GM18505 (cell line): Measurements from ENCODE around the gene CLIP4.

ENCODE experiments used
- ATAC-seq: cut with Tn5 transposase; IDR thresholded peaks from one replicate; pipeline ENCODE4 v1.9.1; 2021; ENCODE audit not compliant: unreplicated experiment
- POLR2A ChIP-seq: IDR thresholded peaks from 4 replicates; pipeline ENCODE4 v1.6.1; 2011; ENCODE audit warnings: borderline replicate concordance; ENCODE audit not compliant: insufficient read depth, insufficient read length; ENCODE audit errors: extremely low read depth

Gene CLIP4

DNA sequence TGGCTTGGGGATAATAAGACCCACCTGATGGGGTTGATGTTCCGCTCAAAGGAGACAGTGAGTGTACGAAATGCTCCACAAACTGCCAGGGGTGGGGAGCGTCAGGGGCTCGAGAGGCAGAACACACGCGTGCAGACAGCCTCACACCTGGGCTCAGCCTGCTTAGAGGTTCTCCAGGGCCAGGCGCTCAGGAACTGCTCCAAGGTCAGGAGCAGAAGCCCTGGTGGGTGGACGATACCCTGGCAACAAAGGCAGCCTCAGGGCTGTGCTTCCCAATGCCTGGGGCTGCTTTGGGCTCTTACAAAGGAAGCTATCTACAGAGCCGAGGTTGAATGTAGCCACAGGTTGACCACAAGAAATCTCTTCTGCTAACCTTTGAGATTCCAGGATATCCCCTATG is 114.4 kb downstream of the CLIP4 start:
- no peak for ATAC-seq
- TF ChIP-seq POLR2A = no peak

DNA sequence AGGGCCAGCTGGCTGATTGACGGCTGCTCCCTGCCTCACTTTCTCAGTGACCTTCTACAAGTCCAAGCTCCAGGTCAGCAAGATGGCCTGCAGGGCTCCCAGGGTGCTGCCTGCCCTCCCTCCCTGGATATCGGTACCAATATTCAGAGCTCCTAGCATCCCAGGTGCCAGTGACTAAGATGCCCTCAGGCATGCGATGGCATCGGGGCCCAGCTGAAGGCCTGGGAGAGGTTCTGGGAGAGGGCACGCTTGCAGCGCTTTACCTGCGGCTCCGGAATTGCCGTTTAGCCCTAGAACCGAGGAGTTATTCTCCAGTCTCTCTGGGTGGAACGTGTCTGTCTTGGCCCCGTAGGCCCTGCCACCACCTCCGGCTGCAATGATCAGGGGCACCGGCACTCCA is 116.8 kb downstream of the CLIP4 start:
- no peak for TF ChIP-seq POLR2A
- ATAC-seq = no peak

DNA sequence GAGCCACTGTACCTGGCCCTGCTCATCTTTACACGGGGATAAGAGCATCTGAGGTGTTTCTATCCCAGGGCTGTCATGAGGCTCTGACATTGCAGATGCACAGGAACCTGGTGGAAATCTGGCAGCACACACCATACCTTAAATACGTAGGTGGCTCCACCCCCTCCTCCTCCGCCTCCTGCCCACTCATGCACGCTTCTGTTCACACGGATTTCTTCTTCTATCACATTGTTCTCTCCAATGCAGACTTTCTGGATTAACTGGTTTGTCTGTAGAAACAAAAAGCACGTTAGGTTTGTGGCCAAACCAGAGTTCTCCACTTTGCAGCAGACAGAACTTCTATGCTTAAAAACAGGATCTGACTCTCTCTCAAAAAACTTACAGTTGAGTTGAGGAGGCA is 118.2 kb downstream of the CLIP4 start:
- TF ChIP-seq POLR2A = no peak
- no peak for ATAC-seq

DNA sequence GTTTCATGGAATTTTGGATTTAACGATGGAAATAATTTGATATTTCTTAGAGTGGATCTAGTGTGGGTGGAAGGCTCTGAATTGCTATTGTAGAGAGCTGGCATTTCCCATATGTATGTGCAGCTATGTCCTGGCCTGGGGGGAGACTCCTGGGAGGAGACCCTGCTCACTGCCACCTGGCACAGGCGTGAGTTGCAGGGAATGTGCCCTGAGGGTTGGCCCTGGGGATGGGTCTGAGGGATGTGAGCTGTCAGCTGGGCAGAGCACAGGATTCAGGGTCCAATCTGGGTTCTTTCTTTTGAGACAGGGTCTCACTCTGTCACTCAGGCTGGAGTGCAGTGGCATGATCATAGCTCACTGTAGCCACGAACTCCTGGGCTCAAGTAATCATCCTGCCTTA is 120.2 kb downstream of the CLIP4 start:
- no peak for ATAC-seq
- TF ChIP-seq POLR2A = no peak

DNA sequence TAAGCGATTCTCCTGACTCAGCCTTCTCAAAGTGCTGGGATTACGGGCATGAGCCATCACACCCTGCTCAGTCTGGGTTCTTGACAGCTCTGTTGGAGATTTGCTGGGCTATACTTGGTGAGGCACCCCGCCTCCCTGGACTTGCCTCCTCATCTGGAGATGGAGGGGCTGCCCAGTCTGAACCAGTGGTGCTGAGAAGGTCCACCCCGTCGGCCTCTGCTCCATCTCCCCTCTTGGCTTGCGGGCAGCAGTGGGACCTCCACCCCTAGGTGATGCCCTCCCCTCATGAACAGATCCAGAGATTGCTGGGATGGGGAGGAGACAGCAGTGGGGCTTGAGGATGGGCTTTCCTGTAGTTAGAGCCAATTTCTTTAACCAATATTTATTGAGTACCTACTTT is 120.9 kb downstream of the CLIP4 start:
- ATAC-seq = no peak
- no peak for TF ChIP-seq POLR2A

DNA sequence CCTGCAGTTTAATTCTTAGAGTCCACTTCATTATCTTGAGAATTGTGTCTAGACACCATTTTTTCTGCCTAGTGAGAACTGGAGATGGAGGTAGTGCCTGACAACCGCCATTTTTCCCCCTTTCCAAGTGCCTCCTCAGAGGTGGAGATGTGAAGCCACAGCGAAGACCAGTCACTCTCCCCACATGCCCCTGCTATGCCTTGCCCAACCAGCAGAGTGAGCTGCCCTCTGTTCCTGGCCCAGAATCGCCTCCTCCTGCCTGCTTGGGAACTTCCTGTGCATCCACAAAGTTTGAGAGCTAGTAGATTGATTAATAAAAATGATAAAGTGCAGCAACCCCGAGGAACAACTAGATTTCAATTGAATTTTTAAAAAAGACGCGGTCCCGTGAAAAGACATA is 123.3 kb downstream of the CLIP4 start:
- ATAC-seq = no peak
- TF ChIP-seq POLR2A = no peak
